Memory B cell (primary cell): Measurements from ENCODE around the gene PIH1D1.

ENCODE experiments used
- ATAC-seq: fragments of 150-1000 bp; cut with Tn5 transposase; 2 replicates; pipeline ENCODE4 v1.10.0; 2021; ENCODE audit warnings: low read depth, mild to moderate bottlenecking, moderate library complexity
- DNase-seq, 2 donors: peaks; one replicate each; pipeline ENCODE4 v3.0.0; 2022; ENCODE audit warnings: low spot score in 2 of 2
- H3K27ac Mint-ChIP-seq: one replicate; pipeline ENCODE4 v1.8.0; 2022; ENCODE audit warnings: mild to moderate bottlenecking, moderate library complexity, mixed read lengths
- H3K27me3 Mint-ChIP-seq: one replicate; pipeline ENCODE4 v1.8.0; 2022; ENCODE audit warnings: mixed read lengths
- H3K36me3 Mint-ChIP-seq: one replicate; pipeline ENCODE4 v1.8.0; 2022; ENCODE audit warnings: mild to moderate bottlenecking, mixed read lengths
- H3K4me1 Mint-ChIP-seq: one replicate; pipeline ENCODE4 v1.8.0; 2022; ENCODE audit warnings: mixed read lengths
- H3K4me3 Mint-ChIP-seq: one replicate; pipeline ENCODE4 v1.8.0; 2022; ENCODE audit warnings: mild to moderate bottlenecking, moderate library complexity, mixed read lengths
- H3K9me3 Mint-ChIP-seq: one replicate; pipeline ENCODE4 v1.8.0; 2022; ENCODE audit warnings: mixed read lengths

PIH1D1 gene

DNA sequence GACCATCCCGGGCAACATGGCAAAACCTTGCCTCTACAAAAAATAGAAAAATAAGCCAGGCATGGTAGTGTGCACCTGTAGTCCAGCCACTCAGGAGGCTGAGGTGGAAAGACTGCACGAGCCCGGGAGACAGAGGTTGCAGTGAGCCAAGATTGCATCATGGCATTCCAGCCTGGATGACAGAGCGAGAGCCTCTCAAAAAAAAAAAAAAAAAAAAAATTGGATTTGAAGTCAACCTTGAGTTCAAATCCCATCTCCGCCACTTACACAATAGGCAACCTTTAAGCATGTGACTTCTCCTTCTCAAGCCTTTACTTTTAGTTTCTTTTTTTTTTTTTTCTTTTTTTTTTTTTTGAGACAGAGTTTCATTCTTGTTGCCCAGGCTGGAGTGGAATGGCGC lies 51.6 kb downstream of the PIH1D1 start:
- Mint-ChIP-seq H3K9me3 (no peaks in the 10 kb centered on the region), H3K4me3 (no peak overlapping the region), H3K27ac (no peak overlapping the region), H3K4me1 (peaks cover 16% of the 10 kb centered on the region), H3K27me3 (peaks cover 5% of the 10 kb centered on the region), H3K36me3 (no peaks in the 10 kb centered on the region)
- DNase-seq (no peak), ATAC-seq (no peak)

DNA sequence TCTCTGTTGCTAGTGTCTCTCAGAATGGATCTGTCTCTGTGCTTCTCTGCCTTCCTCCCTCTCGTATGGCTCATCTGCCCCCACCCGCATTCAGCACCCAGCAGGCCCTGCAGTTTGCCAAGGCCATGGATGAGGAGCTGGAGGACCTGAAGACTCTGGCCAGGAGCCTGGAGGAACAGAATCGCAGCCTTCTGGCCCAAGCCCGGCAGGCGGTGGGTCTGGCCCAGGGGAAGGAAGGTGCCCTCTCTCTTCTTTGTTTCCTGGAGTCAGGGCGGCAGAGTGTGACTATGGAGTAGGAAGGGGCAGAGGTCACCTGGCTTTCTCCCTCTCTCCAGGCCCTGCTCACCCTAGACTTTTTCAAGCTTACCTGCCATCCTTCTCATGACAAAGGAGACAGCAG lies 52.7 kb downstream of the PIH1D1 start:
- no peaks in the 10 kb centered on the region for H3K9me3 Mint-ChIP-seq
- H3K4me3 Mint-ChIP-seq, result no peak overlapping the region
- no peak overlapping the region for H3K27ac Mint-ChIP-seq
- H3K4me1 Mint-ChIP-seq, result peaks cover 15% of the 10 kb centered on the region
- DNase-seq (no peak), ATAC-seq (no peak)
- no peaks in the 10 kb centered on the region for H3K36me3 Mint-ChIP-seq
- peaks cover 5% of the 10 kb centered on the region for H3K27me3 Mint-ChIP-seq

DNA sequence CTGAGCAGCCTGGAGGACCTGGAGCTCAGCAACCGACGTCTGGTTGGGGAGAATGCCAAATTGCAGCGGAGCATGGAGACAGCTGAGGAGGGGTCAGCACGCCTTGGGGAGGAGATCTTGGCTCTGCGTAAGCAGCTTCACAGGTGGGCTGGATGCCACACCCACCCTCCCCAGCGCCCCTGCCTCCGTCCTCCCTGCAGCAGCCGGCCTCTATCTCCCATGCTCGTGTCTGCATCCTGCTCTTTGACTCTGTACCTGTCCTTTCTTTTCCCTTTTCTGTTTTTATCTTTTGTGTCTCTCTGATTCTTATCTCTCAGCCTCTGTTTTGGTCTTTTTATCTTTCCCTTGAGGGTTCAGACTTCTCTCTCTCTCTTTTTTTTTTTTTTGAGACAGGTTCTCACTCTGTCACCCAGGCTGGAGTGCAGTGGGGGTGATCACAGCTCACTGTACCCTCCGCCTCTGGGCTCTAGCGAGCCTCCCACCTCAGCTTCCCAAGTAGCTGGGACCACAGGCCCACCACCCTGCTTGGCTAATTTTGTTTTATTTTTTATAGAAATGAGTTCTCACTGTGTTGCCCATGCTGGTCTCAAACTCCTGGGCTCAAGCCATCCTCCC lies 53.5 kb downstream of the PIH1D1 start:
- H3K4me3 Mint-ChIP-seq, result no peak overlapping the region
- no peak overlapping the region for H3K27ac Mint-ChIP-seq
- DNase-seq (no peak), ATAC-seq (no peak)
- no peaks in the 10 kb centered on the region for H3K9me3 Mint-ChIP-seq
- peaks cover 8% of the 10 kb centered on the region for H3K4me1 Mint-ChIP-seq
- peaks cover 5% of the 10 kb centered on the region for H3K27me3 Mint-ChIP-seq
- H3K36me3 Mint-ChIP-seq, result no peaks in the 10 kb centered on the region

DNA sequence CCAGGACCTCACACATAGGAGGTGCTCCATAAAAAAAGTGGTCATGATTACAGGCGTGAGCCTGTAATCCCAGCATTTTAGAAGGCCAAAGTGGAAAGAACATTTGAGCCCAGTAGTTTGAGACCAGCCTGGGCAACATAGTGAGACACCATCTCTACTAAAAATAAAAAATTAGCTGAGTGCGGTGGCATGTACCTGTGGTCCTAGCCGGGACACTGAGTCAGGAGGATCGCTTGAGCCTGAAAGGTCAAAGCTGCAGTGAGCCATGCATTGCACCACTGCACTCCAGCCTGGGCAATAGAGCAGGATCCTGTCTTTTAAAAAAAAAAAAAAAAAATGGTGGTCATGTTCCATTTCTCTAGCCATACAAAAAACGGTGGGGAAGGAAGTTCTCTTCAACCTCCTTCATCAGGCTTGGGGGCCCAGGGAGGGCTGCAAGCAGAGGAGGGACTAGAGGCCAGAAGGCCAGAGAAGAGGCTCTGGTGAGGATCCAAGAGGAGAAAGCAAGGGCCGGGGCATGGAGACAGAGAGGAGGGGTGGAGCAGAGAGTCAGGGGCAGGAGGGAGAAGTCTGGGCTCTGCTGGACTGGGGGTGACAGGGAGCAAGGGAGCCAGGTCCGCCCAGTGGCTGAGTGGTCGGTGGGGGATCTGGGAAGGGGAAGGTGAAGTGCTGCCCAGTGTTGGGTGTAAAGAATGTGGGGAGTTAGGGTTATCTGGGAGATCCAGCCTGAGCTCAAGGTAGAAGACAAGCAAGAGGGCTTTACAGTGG lies 54.7 kb downstream of the PIH1D1 start:
- Mint-ChIP-seq H3K4me3 (no peak overlapping the region), H3K27me3 (peaks cover 5% of the 10 kb centered on the region)
- no peak for DNase-seq

More for the DNA sequence above, 54.7 kb downstream of the PIH1D1 start:
- H3K4me1 Mint-ChIP-seq, result peaks cover 8% of the 10 kb centered on the region
- H3K36me3 Mint-ChIP-seq, result no peaks in the 10 kb centered on the region
- H3K27ac Mint-ChIP-seq, result no peak overlapping the region
- no peak for ATAC-seq
- no peaks in the 10 kb centered on the region for H3K9me3 Mint-ChIP-seq
